HepG2 (cell line): ENCODE results near the gene NOC2L.

Source experiments
- ARNT ChIP-seq: fragments of 450-650 bp; IDR thresholded peaks from 2 replicates; pipeline ENCODE4 v1.6.1; 2017
- ELF1 ChIP-seq: sonication (generic); formaldehyde crosslinking; IDR thresholded peaks from 2 replicates; pipeline ENCODE4 v1.4.0; 2020; ENCODE audit warnings: missing genetic modification reagents
- HNF4G ChIP-seq, 2 experiments: sonication (generic) in 1 of 2; formaldehyde crosslinking in 1 of 2; IDR thresholded peaks; 2 replicates each; pipeline versions ENCODE4 v1.4.0 to v1.6.1; 2011 to 2020; ENCODE audit warnings: borderline replicate concordance in 2 of 2, low read depth in 2 of 2, mild to moderate bottlenecking in 2 of 2, low read length in 1 of 2, missing genetic modification reagents in 1 of 2, moderate library complexity in 1 of 2
- POLR2AphosphoS5 ChIP-seq: IDR thresholded peaks from 2 replicates; pipeline ENCODE4 v1.6.1; 2012; ENCODE audit warnings: low read depth, low read length
- TCF12 ChIP-seq, 2 experiments: fragments of 450-650 bp in 1 of 2; sonication (generic) in 1 of 2; formaldehyde crosslinking in 1 of 2; IDR thresholded peaks; 2 replicates each; pipeline versions ENCODE4 v1.6.1 to v1.8.0; 2017 to 2022; ENCODE audit warnings: antibody characterized with exemption in 1 of 2, mild to moderate bottlenecking in 1 of 2, missing genetic modification reagents in 1 of 2, moderate library complexity in 1 of 2
- TF ChIP-seq, protein P1 (sequence below), 2 experiments: sonication (generic) in 1 of 2; formaldehyde crosslinking in 1 of 2; IDR thresholded peaks; 2 replicates each; pipeline versions ENCODE4 v1.4.0 to v1.6.1; 2018 to 2020; ENCODE audit warnings: missing genetic modification reagents in 2 of 2, borderline replicate concordance in 1 of 2, low read depth in 1 of 2, mild to moderate bottlenecking in 1 of 2, missing biosample characterization in 1 of 2
- TF ChIP-seq, protein P2 (sequence below): sonication (generic); formaldehyde crosslinking; IDR thresholded peaks from 2 replicates; pipeline ENCODE4 v1.4.0; 2020; ENCODE audit warnings: missing genetic modification reagents
- TF ChIP-seq, protein P3 (sequence below): sonication (generic); formaldehyde crosslinking; IDR thresholded peaks from 2 replicates; pipeline ENCODE4 v1.5.0; 2020; ENCODE audit warnings: mild to moderate bottlenecking, missing genetic modification reagents, moderate library complexity

- TF ChIP-seq, protein P1, sequence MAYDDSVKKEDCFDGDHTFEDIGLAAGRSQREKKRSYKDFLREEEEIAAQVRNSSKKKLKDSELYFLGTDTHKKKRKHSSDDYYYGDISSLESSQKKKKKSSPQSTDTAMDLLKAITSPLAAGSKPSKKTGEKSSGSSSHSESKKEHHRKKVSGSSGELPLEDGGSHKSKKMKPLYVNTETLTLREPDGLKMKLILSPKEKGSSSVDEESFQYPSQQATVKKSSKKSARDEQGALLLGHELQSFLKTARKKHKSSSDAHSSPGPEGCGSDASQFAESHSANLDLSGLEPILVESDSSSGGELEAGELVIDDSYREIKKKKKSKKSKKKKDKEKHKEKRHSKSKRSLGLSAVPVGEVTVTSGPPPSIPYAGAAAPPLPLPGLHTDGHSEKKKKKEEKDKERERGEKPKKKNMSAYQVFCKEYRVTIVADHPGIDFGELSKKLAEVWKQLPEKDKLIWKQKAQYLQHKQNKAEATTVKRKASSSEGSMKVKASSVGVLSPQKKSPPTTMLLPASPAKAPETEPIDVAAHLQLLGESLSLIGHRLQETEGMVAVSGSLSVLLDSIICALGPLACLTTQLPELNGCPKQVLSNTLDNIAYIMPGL (CRISPR knock-in tag; IDR thresholded peaks at IDR 0.05; ENCODE audit: borderline replicate concordance in 1 of 2, low read depth in 1 of 2): peak; percentile 79 to 91
- TF ChIP-seq HNF4G (IDR thresholded peaks at IDR 0.05; ENCODE audit: borderline replicate concordance, low read depth, low read length) (no peak), HNF4G (CRISPR knock-in tag; IDR thresholded peaks at IDR 0.05; ENCODE audit: borderline replicate concordance, low read depth) (no peak), ARNT (no peak), TCF12 (IDR thresholded peaks at IDR 0.05) (no peak), TCF12 (CRISPR knock-in tag; IDR thresholded peaks at IDR 0.05) (no peak; the same call in none of the 2 replicates), ELF1 (CRISPR knock-in tag) (no peak), POLR2AphosphoS5 (peak; percentile 62)
- TF ChIP-seq, protein P2, sequence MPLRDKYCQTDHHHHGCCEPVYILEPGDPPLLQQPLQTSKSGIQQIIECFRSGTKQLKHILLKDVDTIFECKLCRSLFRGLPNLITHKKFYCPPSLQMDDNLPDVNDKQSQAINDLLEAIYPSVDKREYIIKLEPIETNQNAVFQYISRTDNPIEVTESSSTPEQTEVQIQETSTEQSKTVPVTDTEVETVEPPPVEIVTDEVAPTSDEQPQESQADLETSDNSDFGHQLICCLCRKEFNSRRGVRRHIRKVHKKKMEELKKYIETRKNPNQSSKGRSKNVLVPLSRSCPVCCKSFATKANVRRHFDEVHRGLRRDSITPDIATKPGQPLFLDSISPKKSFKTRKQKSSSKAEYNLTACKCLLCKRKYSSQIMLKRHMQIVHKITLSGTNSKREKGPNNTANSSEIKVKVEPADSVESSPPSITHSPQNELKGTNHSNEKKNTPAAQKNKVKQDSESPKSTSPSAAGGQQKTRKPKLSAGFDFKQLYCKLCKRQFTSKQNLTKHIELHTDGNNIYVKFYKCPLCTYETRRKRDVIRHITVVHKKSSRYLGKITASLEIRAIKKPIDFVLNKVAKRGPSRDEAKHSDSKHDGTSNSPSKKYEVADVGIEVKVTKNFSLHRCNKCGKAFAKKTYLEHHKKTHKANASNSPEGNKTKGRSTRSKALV (CRISPR knock-in tag): peak; percentile 92
- TF ChIP-seq, protein P3, sequence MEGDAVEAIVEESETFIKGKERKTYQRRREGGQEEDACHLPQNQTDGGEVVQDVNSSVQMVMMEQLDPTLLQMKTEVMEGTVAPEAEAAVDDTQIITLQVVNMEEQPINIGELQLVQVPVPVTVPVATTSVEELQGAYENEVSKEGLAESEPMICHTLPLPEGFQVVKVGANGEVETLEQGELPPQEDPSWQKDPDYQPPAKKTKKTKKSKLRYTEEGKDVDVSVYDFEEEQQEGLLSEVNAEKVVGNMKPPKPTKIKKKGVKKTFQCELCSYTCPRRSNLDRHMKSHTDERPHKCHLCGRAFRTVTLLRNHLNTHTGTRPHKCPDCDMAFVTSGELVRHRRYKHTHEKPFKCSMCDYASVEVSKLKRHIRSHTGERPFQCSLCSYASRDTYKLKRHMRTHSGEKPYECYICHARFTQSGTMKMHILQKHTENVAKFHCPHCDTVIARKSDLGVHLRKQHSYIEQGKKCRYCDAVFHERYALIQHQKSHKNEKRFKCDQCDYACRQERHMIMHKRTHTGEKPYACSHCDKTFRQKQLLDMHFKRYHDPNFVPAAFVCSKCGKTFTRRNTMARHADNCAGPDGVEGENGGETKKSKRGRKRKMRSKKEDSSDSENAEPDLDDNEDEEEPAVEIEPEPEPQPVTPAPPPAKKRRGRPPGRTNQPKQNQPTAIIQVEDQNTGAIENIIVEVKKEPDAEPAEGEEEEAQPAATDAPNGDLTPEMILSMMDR: no peak; the same call in 1 of the 2 replicates
Measured at GRCh38 chr1:1000357-1001056, 41.5 kb upstream of the NOC2L start.
